Endothelial cell of umbilical vein (primary cell): Measurements from ENCODE around the gene INSRR.

Experiments used
- CTCF ChIP-seq, 2 donors: IDR thresholded peaks; 1 replicate in 1 of 2; 2 replicates in 1 of 2; pipeline ENCODE4 v1.5.1; 2011; ENCODE audit warnings: low read length in 2 of 2, mild to moderate bottlenecking in 2 of 2, moderate library complexity in 2 of 2, control low read depth in 1 of 2, inconsistent platforms in 1 of 2, low read depth in 1 of 2; ENCODE audit not compliant: insufficient read depth in 1 of 2; ENCODE audit errors: extremely low read depth in 1 of 2
- EZH2 ChIP-seq: IDR thresholded peaks from 2 replicates; pipeline ENCODE4 v1.6.1; 2012; ENCODE audit warnings: borderline replicate concordance, low read depth, mild to moderate bottlenecking, moderate library complexity, low read length, inconsistent platforms; ENCODE audit not compliant: severe bottlenecking
- FOS ChIP-seq: IDR thresholded peaks from 2 replicates; pipeline ENCODE4 v1.6.1; 2011; ENCODE audit warnings: mild to moderate bottlenecking, low read length, moderate library complexity, borderline replicate concordance; ENCODE audit not compliant: insufficient read depth
- GATA2 ChIP-seq: IDR thresholded peaks from 2 replicates; pipeline ENCODE4 v1.7.0; 2011; ENCODE audit warnings: low read depth, mild to moderate bottlenecking, moderate library complexity, mixed read lengths, low read length; ENCODE audit not compliant: insufficient read length, insufficient read depth
- JUN ChIP-seq: IDR thresholded peaks from 2 replicates; pipeline ENCODE4 v1.6.1; 2011; ENCODE audit warnings: borderline replicate concordance, low read depth; ENCODE audit not compliant: insufficient read length, insufficient read depth
- MAX ChIP-seq: IDR thresholded peaks from 2 replicates; pipeline ENCODE4 v1.6.1; 2011; ENCODE audit not compliant: insufficient read depth, insufficient read length
- MYC ChIP-seq: IDR thresholded peaks from one replicate; pipeline ENCODE4 v1.6.1; 2011; ENCODE audit warnings: mild to moderate bottlenecking, low read depth, low read length
- POLR2A ChIP-seq: IDR thresholded peaks from 2 replicates; pipeline ENCODE4 v1.6.1; 2012; ENCODE audit warnings: low read depth, mild to moderate bottlenecking, control low read depth, low read length
- POLR2AphosphoS5 ChIP-seq: IDR thresholded peaks from 2 replicates; pipeline ENCODE4 v1.6.1; 2012; ENCODE audit warnings: low read depth, mild to moderate bottlenecking, control low read depth, low read length, moderate library complexity; ENCODE audit not compliant: insufficient read depth

GRCh38 chr1:156828400-156829124 is 30.4 kb downstream of the INSRR start:
- no peak for TF ChIP-seq CTCF (IDR thresholded peaks at IDR 0.05; ENCODE audit: extremely low read depth in 1 of 2, insufficient read depth in 1 of 2, low read depth in 1 of 2, low read length in 2 of 2)
- no peak for TF ChIP-seq POLR2A
- no peak for TF ChIP-seq POLR2AphosphoS5
- TF ChIP-seq MYC, result no peak
- TF ChIP-seq FOS, result no peak
- no peak for TF ChIP-seq EZH2
- TF ChIP-seq JUN, result peak; percentile 14
- TF ChIP-seq MAX, result no peak
- TF ChIP-seq GATA2, result no peak
